ENCODE measurements around the gene SSU72. TPM values are rescaled to one million over a fixed set of nuclear protein-coding genes. Genes with fewer than 3 reads are reported as not detected.
"Not testable (repeated sequence)": the region's sequence is repeated elsewhere in the genome, so short reads cannot be mapped to it uniquely, and the experiment has no call there.

The SSU72 gene
- total RNA-seq, 1 experiment from 2014 or later, result 94.3 TPM

GRCh38 chr1:1602968-1603506, 28.4 kb upstream of the SSU72 start:
- DNase-seq, result peak; percentile 59
- H3K27me3 ChIP-seq (ENCODE audit: control insufficient read depth, insufficient read depth, low read length), result peaks cover 26% of the 10 kb centered on the region
- H3K4me3 ChIP-seq (ENCODE audit: insufficient read depth, low read depth, low read length), result no peak overlapping the region
- no peaks in the 10 kb centered on the region for H3K36me3 ChIP-seq (replicated peaks; ENCODE audit: control insufficient read depth, insufficient read depth, low read length)

- H3K4me3 ChIP-seq (ENCODE audit: insufficient read depth, low read depth, low read length), result no peak overlapping the region
- DNase-seq, result peak; percentile 59
- H3K36me3 ChIP-seq (replicated peaks; ENCODE audit: control insufficient read depth, insufficient read depth, low read length), result no peaks in the 10 kb centered on the region
- H3K27me3 ChIP-seq (ENCODE audit: control insufficient read depth, insufficient read depth, low read length), result peaks cover 29% of the 10 kb centered on the region
Observed at GRCh38 chr1:1602304-1602967, 27.8 kb upstream of the SSU72 start.

GRCh38 chr1:1601564-1602303, 27.1 kb upstream of the SSU72 start:
- no peak for DNase-seq
- Histone ChIP-seq H3K36me3 (replicated peaks; ENCODE audit: control insufficient read depth, insufficient read depth, low read length) (no peaks in the 10 kb centered on the region), H3K4me3 (ENCODE audit: insufficient read depth, low read depth, low read length) (no peak overlapping the region), H3K27me3 (ENCODE audit: control insufficient read depth, insufficient read depth, low read length) (peaks cover 29% of the 10 kb centered on the region)

GRCh38 chr1:1600861-1601563, 26.3 kb upstream of the SSU72 start:
- DNase-seq, result peak; percentile 59
- peaks cover 29% of the 10 kb centered on the region for H3K27me3 ChIP-seq (ENCODE audit: control insufficient read depth, insufficient read depth, low read length)
- no peak overlapping the region for H3K4me3 ChIP-seq (ENCODE audit: insufficient read depth, low read depth, low read length)
- no peaks in the 10 kb centered on the region for H3K36me3 ChIP-seq (replicated peaks; ENCODE audit: control insufficient read depth, insufficient read depth, low read length)

GRCh38 chr1:1599935-1600860, 25.5 kb upstream of the SSU72 start, which contains the start of gene FNDC10:
TSS of gene FNDC10 (minus strand) at chr1:1600135. CDS start at chr1:1600015, 120 bp downstream.
- Histone ChIP-seq H3K4me3 (ENCODE audit: insufficient read depth, low read depth, low read length) (peak within 1 kb of the TSS; percentile 60), H3K27me3 (ENCODE audit: control insufficient read depth, insufficient read depth, low read length) (peaks cover 29% of the 10 kb centered on the region), H3K36me3 (replicated peaks; ENCODE audit: control insufficient read depth, insufficient read depth, low read length) (no peaks in the 10 kb centered on the region)
- peak; percentile 94 for DNase-seq

GRCh38 chr1:1599030-1599934, 24.6 kb upstream of the SSU72 start:
- peak; percentile 94 for DNase-seq
- Histone ChIP-seq H3K4me3 (ENCODE audit: insufficient read depth, low read depth, low read length) (peak overlapping the region; percentile 33), H3K27me3 (ENCODE audit: control insufficient read depth, insufficient read depth, low read length) (peaks cover 29% of the 10 kb centered on the region), H3K36me3 (replicated peaks; ENCODE audit: control insufficient read depth, insufficient read depth, low read length) (no peaks in the 10 kb centered on the region)

- Histone ChIP-seq H3K27me3 (ENCODE audit: control insufficient read depth, insufficient read depth, low read length) (peaks cover 29% of the 10 kb centered on the region), H3K4me3 (ENCODE audit: insufficient read depth, low read depth, low read length) (no peak overlapping the region)
- no peak for DNase-seq
Observed at GRCh38 chr1:1598720-1599029, 24.0 kb upstream of the SSU72 start.

GRCh38 chr1:1598051-1598719, 23.5 kb upstream of the SSU72 start:
- H3K36me3 ChIP-seq (replicated peaks; ENCODE audit: control insufficient read depth, insufficient read depth, low read length), result no peaks in the 10 kb centered on the region
- DNase-seq, result peak; percentile 68
- H3K4me3 ChIP-seq (ENCODE audit: insufficient read depth, low read depth, low read length), result no peak overlapping the region
- H3K27me3 ChIP-seq (ENCODE audit: control insufficient read depth, insufficient read depth, low read length), result peaks cover 29% of the 10 kb centered on the region

More at GRCh38 chr1:1598720-1599029, 24.0 kb upstream of the SSU72 start:
- no peaks in the 10 kb centered on the region for H3K36me3 ChIP-seq (replicated peaks; ENCODE audit: control insufficient read depth, insufficient read depth, low read length)

- peak; percentile 93 for DNase-seq
- peaks cover 29% of the 10 kb centered on the region for H3K27me3 ChIP-seq (ENCODE audit: control insufficient read depth, insufficient read depth, low read length)
Observed at GRCh38 chr1:1597275-1597930, 22.7 kb upstream of the SSU72 start.

GRCh38 chr1:1596493-1597274, 22.0 kb upstream of the SSU72 start:
- peak; percentile 69 for DNase-seq
- H3K4me3 ChIP-seq (ENCODE audit: insufficient read depth, low read depth, low read length), result no peak overlapping the region
- peaks cover 26% of the 10 kb centered on the region for H3K27me3 ChIP-seq (ENCODE audit: control insufficient read depth, insufficient read depth, low read length)
- H3K36me3 ChIP-seq (replicated peaks; ENCODE audit: control insufficient read depth, insufficient read depth, low read length), result no peaks in the 10 kb centered on the region

More at GRCh38 chr1:1597275-1597930, 22.7 kb upstream of the SSU72 start:
- H3K36me3 ChIP-seq (replicated peaks; ENCODE audit: control insufficient read depth, insufficient read depth, low read length), result no peaks in the 10 kb centered on the region
- 0 out of 2 replicates have a peak overlapping the region, but pooled peaks have one; percentile 4 for H3K4me3 ChIP-seq (ENCODE audit: insufficient read depth, low read depth, low read length)

- H3K36me3 ChIP-seq (replicated peaks; ENCODE audit: control insufficient read depth, insufficient read depth, low read length); DNase-seq; H3K4me3 ChIP-seq (ENCODE audit: insufficient read depth, low read depth, low read length): not testable (repeated sequence)
- H3K27me3 ChIP-seq (ENCODE audit: control insufficient read depth, insufficient read depth, low read length), result peaks cover 13% of the 10 kb centered on the region
Observed at GRCh38 chr1:1595341-1595740, 20.7 kb upstream of the SSU72 start.
